WTC11 (cell line): Measurements from ENCODE around the gene PMP22. TPM values are rescaled to one million over a fixed set of nuclear protein-coding genes. Genes with fewer than 3 reads are reported as not detected.
"Not testable (repeated sequence)": the region's sequence is repeated elsewhere in the genome, so short reads cannot be mapped to it uniquely, and the experiment has no call there.

Source experiments
- ATAC-seq: fragments of 200-7000 bp; cut with Tn5 transposase; 2 replicates; pipeline ENCODE4 v1.10.0; 2021; ENCODE audit warnings: mild to moderate bottlenecking, moderate library complexity
- CTCF ChIA-PET: fragments of 300-600 bp; sonication (Branson Sonifier 250); formaldehyde crosslinking; loops from one replicate; lab custom pipeline; 2021; ENCODE audit warnings: antibody characterized with exemption; lab: Charles Lee
- POLR2A ChIA-PET: fragments of 350-600 bp; sonication (Branson Sonifier 250); formaldehyde crosslinking; loops from one replicate; lab custom pipeline; 2021; ENCODE audit warnings: antibody characterized with exemption; lab: Charles Lee
- DNase-seq: peaks from one replicate; pipeline ENCODE4 v3.0.0; 2021; ENCODE audit warnings: low spot score
- H3K27ac Mint-ChIP-seq: 2 replicates; pipeline ENCODE4 v1.8.0; 2021; ENCODE audit warnings: mixed read lengths
- H3K27me3 Mint-ChIP-seq: 2 replicates; pipeline ENCODE4 v1.8.0; 2021; ENCODE audit warnings: low read depth, mild to moderate bottlenecking, moderate library complexity, mixed read lengths
- H3K36me3 Mint-ChIP-seq: 2 replicates; pipeline ENCODE4 v1.8.0; 2021; ENCODE audit warnings: mixed read lengths
- H3K4me1 Mint-ChIP-seq: 2 replicates; pipeline ENCODE4 v1.8.0; 2022; ENCODE audit warnings: mixed read lengths
- H3K4me3 Mint-ChIP-seq: 2 replicates; pipeline ENCODE4 v1.8.0; 2021; ENCODE audit warnings: mild to moderate bottlenecking, moderate library complexity, mixed read lengths
- H3K9me3 Mint-ChIP-seq: 2 replicates; pipeline ENCODE4 v1.8.0; 2021; ENCODE audit warnings: mixed read lengths
- ESRRA ChIP-seq: sonication (generic); formaldehyde crosslinking; IDR thresholded peaks from 2 replicates; pipeline ENCODE4 v1.8.1; 2022; ENCODE audit warnings: mild to moderate bottlenecking, missing genetic modification reagents, borderline replicate concordance
- GRHL2 ChIP-seq: fragments of 250-450 bp; sonication (Bioruptor Pico); IDR thresholded peaks from 2 replicates; pipeline ENCODE4 v1.8.0; 2022; ENCODE audit warnings: mild to moderate bottlenecking, moderate library complexity; ENCODE audit not compliant: insufficient replicate concordance, severe bottlenecking
- NR3C1 ChIP-seq: sonication (generic); formaldehyde crosslinking; conservative IDR thresholded peaks from 2 replicates; pipeline ENCODE4 v1.8.1; 2023; ENCODE audit warnings: low read depth, mild to moderate bottlenecking, missing genetic modification reagents
- ZNF671 ChIP-seq: fragments of 250-450 bp; sonication (Bioruptor Pico); IDR thresholded peaks from 2 replicates; pipeline ENCODE4 v1.8.0; 2021; ENCODE audit warnings: mild to moderate bottlenecking
- total RNA-seq: library from RNA; stranded (reverse); gene quantifications from 3 replicates; pipeline ENCODE4 v1.2.3, GENCODE V29; 2021
- TF ChIP-seq, protein P1 (sequence below): sonication (generic); formaldehyde crosslinking; IDR thresholded peaks from 2 replicates; pipeline ENCODE4 v1.8.0; 2022; ENCODE audit warnings: mild to moderate bottlenecking, missing genetic modification reagents
- TF ChIP-seq, protein P2 (sequence below): sonication (generic); formaldehyde crosslinking; conservative IDR thresholded peaks from 2 replicates; pipeline ENCODE4 v1.8.1; 2023; ENCODE audit warnings: mild to moderate bottlenecking, low read depth, missing genetic modification reagents, moderate library complexity
- TF ChIP-seq, protein P3 (sequence below): fragments of 200-600 bp; IDR thresholded peaks from 2 replicates; pipeline ENCODE4 v1.8.0; 2022; ENCODE audit warnings: antibody characterized with exemption

PMP22 gene
- total RNA-seq, 1 experiment from 2014 or later, result 3.0 TPM

DNA sequence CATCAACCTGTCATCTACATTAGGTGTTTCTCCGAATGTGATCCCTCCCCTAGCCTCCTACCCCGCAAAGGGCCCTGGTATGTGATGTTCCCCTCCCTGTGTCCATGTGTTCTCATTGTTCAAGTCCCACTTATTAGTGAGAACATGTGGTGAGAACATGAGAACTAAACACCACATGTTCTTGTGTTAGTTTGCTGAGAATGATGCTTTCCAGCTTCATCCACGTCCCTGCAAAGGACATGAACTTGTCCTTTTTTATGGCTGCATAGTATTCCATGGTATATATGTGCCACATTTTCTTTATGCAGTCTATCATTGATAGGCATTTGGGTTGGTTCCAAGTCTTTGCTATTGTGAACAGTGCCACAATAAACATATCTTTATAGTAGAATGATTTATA lies 43.3 kb downstream of the PMP22 start:
- CTCF ChIA-PET, ATAC-seq, H3K36me3 Mint-ChIP-seq, H3K4me1 Mint-ChIP-seq, H3K27ac Mint-ChIP-seq, POLR2A ChIA-PET, H3K4me3 Mint-ChIP-seq, H3K27me3 Mint-ChIP-seq, H3K9me3 Mint-ChIP-seq, DNase-seq: not testable (repeated sequence)

DNA sequence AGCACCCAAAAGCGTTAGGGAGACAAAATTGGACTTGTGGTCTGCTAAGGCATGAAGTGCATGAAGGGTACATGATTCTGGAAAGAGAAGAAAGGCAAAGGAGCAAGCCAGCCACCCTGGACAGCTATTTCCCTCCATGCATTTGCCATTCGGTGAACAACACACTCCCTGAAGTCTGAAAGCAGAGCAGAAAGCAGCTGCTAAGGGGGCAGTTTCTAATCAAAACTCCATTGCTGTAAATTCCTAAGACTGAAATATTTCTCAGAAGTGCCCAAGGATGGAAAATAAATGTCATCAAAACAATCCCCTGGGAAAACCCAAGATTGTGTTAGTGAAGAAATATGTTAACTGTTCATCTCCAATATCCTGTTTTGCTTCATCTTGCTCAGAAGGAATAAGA lies 44.3 kb downstream of the PMP22 start:
- H3K9me3 Mint-ChIP-seq, result peaks cover 9% of the 10 kb centered on the region; the same call in 1 of the 2 replicates
- no peak for ATAC-seq
- H3K27ac Mint-ChIP-seq, result no peak overlapping the region
- TF ChIP-seq, protein P1, sequence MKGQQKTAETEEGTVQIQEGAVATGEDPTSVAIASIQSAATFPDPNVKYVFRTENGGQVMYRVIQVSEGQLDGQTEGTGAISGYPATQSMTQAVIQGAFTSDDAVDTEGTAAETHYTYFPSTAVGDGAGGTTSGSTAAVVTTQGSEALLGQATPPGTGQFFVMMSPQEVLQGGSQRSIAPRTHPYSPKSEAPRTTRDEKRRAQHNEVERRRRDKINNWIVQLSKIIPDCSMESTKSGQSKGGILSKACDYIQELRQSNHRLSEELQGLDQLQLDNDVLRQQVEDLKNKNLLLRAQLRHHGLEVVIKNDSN (CRISPR knock-in tag), result no peak
- no peak for TF ChIP-seq GRHL2 (CRISPR knock-in tag)
- no peak for TF ChIP-seq ZNF671 (CRISPR knock-in tag)
- TF ChIP-seq, protein P2, sequence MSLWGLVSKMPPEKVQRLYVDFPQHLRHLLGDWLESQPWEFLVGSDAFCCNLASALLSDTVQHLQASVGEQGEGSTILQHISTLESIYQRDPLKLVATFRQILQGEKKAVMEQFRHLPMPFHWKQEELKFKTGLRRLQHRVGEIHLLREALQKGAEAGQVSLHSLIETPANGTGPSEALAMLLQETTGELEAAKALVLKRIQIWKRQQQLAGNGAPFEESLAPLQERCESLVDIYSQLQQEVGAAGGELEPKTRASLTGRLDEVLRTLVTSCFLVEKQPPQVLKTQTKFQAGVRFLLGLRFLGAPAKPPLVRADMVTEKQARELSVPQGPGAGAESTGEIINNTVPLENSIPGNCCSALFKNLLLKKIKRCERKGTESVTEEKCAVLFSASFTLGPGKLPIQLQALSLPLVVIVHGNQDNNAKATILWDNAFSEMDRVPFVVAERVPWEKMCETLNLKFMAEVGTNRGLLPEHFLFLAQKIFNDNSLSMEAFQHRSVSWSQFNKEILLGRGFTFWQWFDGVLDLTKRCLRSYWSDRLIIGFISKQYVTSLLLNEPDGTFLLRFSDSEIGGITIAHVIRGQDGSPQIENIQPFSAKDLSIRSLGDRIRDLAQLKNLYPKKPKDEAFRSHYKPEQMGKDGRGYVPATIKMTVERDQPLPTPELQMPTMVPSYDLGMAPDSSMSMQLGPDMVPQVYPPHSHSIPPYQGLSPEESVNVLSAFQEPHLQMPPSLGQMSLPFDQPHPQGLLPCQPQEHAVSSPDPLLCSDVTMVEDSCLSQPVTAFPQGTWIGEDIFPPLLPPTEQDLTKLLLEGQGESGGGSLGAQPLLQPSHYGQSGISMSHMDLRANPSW, result no peak
- no peak for TF ChIP-seq ESRRA (CRISPR knock-in tag)
- no peaks in the 10 kb centered on the region for H3K4me1 Mint-ChIP-seq
- POLR2A ChIA-PET, result no interaction called here
- no peak overlapping the region for H3K4me3 Mint-ChIP-seq
- no peaks in the 10 kb centered on the region for H3K36me3 Mint-ChIP-seq
- no peaks in the 10 kb centered on the region for H3K27me3 Mint-ChIP-seq
- CTCF ChIA-PET, result interaction anchor here (0.7 kb wide), 1 partner anchor 282 kb away, joined by 3 read pairs; no protein-coding TSS in a partner anchor
- DNase-seq, result no peak

DNA sequence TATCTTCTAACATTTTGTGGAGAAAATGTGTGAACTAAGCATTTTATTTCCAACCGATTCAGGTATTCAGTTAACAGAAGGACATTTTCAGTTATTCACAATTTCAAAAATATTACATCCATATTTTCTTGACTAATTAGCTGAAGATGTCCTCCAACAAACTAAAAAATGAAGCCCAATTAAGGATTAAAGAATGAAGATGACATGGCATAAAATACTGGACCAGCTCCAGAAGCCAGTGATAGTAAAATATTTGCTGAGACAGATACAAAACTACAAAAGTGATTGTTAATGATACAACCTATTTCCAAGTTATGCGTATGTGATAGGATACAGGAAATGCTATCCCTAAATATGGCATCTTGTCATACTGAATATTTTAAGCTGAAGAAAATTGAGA lies 48.6 kb downstream of the PMP22 start:
- ChIA-PET POLR2A (no interaction called here), CTCF (interaction anchor here (1.0 kb wide), 2 partner anchors 60 to 286 kb away, joined by 3 read pairs; no protein-coding TSS in a partner anchor)
- ATAC-seq (no peak), DNase-seq (no peak)
- no peaks in the 10 kb centered on the region for H3K9me3 Mint-ChIP-seq
- no peak overlapping the region for H3K4me3 Mint-ChIP-seq
- no peaks in the 10 kb centered on the region for H3K36me3 Mint-ChIP-seq
- H3K4me1 Mint-ChIP-seq, result peaks cover 5% of the 10 kb centered on the region
- H3K27ac Mint-ChIP-seq, result no peak overlapping the region
- no peaks in the 10 kb centered on the region for H3K27me3 Mint-ChIP-seq
- TF ChIP-seq, protein P1 (CRISPR knock-in tag), result no peak
- TF ChIP-seq, all 79 proteins: peak for 0

DNA sequence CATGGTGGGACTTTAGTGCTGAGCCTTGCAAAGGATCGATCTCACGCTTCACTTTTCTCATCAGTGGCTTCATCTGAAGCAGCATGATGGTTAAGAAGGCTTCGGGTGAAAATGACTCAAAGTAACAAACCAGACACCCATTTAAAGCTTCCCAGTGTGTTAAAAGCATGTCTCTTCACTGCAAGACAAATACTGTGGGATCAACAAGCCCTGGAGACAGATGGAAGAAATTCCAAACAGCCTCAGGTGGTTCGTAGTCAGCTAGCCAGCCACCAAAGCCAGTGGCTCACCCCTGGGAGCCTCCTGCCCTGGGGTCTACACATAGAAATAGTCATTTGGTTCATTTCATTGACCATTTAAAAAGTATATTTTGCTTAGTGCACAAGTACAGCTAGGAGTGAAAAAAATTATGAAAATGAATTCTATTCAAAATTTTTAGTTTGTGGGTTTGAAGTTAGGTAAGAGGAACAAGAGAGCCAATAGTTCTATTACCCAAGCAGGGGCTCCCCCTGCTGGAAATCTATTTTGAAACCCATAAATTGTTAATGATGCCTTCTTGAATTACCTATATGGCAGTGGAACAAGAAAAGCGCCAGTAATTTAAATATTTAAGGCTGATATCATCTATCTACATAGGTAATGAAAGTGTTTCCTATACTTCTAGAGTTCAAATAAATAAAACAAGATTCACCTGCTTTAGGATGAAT lies 51.6 kb downstream of the PMP22 start:
- CTCF ChIA-PET, result interaction anchor here (0.6 to 2.0 kb wide), 7 partner anchors 35 to 423 kb away, joined by 3 to 7 read pairs (median 4); no protein-coding TSS in a partner anchor

More for the DNA sequence above, 51.6 kb downstream of the PMP22 start:
- H3K27ac Mint-ChIP-seq, result no peak overlapping the region
- H3K4me1 Mint-ChIP-seq, result peaks cover 5% of the 10 kb centered on the region
- ATAC-seq, result peak; percentile 48; the same call in 1 of the 2 replicates
- no peaks in the 10 kb centered on the region for H3K36me3 Mint-ChIP-seq
- POLR2A ChIA-PET, result interaction anchor here (0.7 kb wide), 1 partner anchor 44 kb away, joined by 3 read pairs; no protein-coding TSS in a partner anchor
- H3K4me3 Mint-ChIP-seq, result no peak overlapping the region
- DNase-seq, result no peak
- no peaks in the 10 kb centered on the region; the same call in 1 of the 2 replicates for H3K27me3 Mint-ChIP-seq
- TF ChIP-seq NR3C1 (CRISPR knock-in tag), result no peak
- TF ChIP-seq, protein P3, sequence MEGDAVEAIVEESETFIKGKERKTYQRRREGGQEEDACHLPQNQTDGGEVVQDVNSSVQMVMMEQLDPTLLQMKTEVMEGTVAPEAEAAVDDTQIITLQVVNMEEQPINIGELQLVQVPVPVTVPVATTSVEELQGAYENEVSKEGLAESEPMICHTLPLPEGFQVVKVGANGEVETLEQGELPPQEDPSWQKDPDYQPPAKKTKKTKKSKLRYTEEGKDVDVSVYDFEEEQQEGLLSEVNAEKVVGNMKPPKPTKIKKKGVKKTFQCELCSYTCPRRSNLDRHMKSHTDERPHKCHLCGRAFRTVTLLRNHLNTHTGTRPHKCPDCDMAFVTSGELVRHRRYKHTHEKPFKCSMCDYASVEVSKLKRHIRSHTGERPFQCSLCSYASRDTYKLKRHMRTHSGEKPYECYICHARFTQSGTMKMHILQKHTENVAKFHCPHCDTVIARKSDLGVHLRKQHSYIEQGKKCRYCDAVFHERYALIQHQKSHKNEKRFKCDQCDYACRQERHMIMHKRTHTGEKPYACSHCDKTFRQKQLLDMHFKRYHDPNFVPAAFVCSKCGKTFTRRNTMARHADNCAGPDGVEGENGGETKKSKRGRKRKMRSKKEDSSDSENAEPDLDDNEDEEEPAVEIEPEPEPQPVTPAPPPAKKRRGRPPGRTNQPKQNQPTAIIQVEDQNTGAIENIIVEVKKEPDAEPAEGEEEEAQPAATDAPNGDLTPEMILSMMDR, result peak; percentile 37; the same call in 1 of the 2 replicates
- H3K9me3 Mint-ChIP-seq, result peaks cover 5% of the 10 kb centered on the region
